ENCODE measurements around the gene SASH3.

SASH3 gene

GRCh38 chrX:129825746-129826505 lies 46.2 kb downstream of the SASH3 start:
- no peak for TF ChIP-seq CTCF (conservative IDR thresholded peaks at IDR 0.05; ENCODE audit: low read depth, low read length)
- H3K4me3 ChIP-seq (ENCODE audit: low read depth, low read length) = no peak overlapping the region
- DNase-seq (ENCODE audit: low read depth) = no peak

- no peak for DNase-seq (ENCODE audit: low read depth)
- no peak overlapping the region for H3K4me3 ChIP-seq (ENCODE audit: low read depth, low read length)
- TF ChIP-seq CTCF (conservative IDR thresholded peaks at IDR 0.05; ENCODE audit: low read depth, low read length) = no peak
Observed at GRCh38 chrX:129830494-129830893, 50.7 kb downstream of the SASH3 start.

- no peak for TF ChIP-seq CTCF (conservative IDR thresholded peaks at IDR 0.05; ENCODE audit: low read depth, low read length)
- no peak overlapping the region for H3K4me3 ChIP-seq (ENCODE audit: low read depth, low read length)
- no peak for DNase-seq (ENCODE audit: low read depth)
Observed at GRCh38 chrX:129831091-129831885, 51.5 kb downstream of the SASH3 start.

- H3K4me3 ChIP-seq (ENCODE audit: low read depth, low read length) = no peak overlapping the region
- DNase-seq (ENCODE audit: low read depth) = peak; percentile 81
- no peak for TF ChIP-seq CTCF (conservative IDR thresholded peaks at IDR 0.05; ENCODE audit: low read depth, low read length)
Observed at GRCh38 chrX:129833153-129833990, 53.6 kb downstream of the SASH3 start.

- no peak for TF ChIP-seq CTCF (conservative IDR thresholded peaks at IDR 0.05; ENCODE audit: low read depth, low read length)
- no peak overlapping the region for H3K4me3 ChIP-seq (ENCODE audit: low read depth, low read length)
- no peak for DNase-seq (ENCODE audit: low read depth)
Observed at GRCh38 chrX:129836827-129837226, 57.1 kb downstream of the SASH3 start.

- no peak for DNase-seq (ENCODE audit: low read depth)
- peak; percentile 6 for TF ChIP-seq CTCF (conservative IDR thresholded peaks at IDR 0.05; ENCODE audit: low read depth, low read length)
- no peak overlapping the region for H3K4me3 ChIP-seq (ENCODE audit: low read depth, low read length)
Observed at GRCh38 chrX:129840344-129840743, 60.6 kb downstream of the SASH3 start.

All from choroid plexus epithelial cell (primary cell).